HepG2 (cell line): ENCODE measurements around the gene ZBTB21. TPM values are rescaled to one million over a fixed set of nuclear protein-coding genes. Genes with fewer than 3 reads are reported as not detected.

Experiments used
- EED ChIP-seq: sonication (generic); formaldehyde crosslinking; IDR thresholded peaks from 2 replicates; pipeline ENCODE4 v1.5.0; 2020; ENCODE audit warnings: mild to moderate bottlenecking, missing genetic modification reagents
- ELF4 ChIP-seq: sonication (generic); formaldehyde crosslinking; IDR thresholded peaks from 2 replicates; pipeline ENCODE4 v1.5.0; 2020; ENCODE audit warnings: missing genetic modification reagents, mild to moderate bottlenecking, moderate library complexity, borderline replicate concordance
- MIER2 ChIP-seq: IDR thresholded peaks from 2 replicates; pipeline ENCODE4 v1.6.1; 2016; ENCODE audit warnings: missing biosample characterization, missing genetic modification reagents
- SCMH1 ChIP-seq: sonication (generic); formaldehyde crosslinking; IDR thresholded peaks from 2 replicates; pipeline ENCODE4 v1.9.0; 2021; ENCODE audit warnings: missing genetic modification reagents, mild to moderate bottlenecking, borderline replicate concordance
- SMC3 ChIP-seq: IDR thresholded peaks from 2 replicates; pipeline ENCODE4 v1.6.1; 2011; ENCODE audit warnings: low read length, improper control_type of control experiment
- THYN1 ChIP-seq: sonication (generic); formaldehyde crosslinking; IDR thresholded peaks from 2 replicates; pipeline ENCODE4 v1.8.1; 2023; ENCODE audit warnings: low read depth, mild to moderate bottlenecking, moderate library complexity, missing genetic modification reagents, borderline replicate concordance
- polyA plus RNA-seq, 8 experiments: library from polyadenylated mRNA; depleted of rRNA in 3 of 8; stranded (reverse) in 7 of 8; unstranded in 1 of 8; fragments of >200 nt; fragmentation: Illumina TruSeq in 4 of 8; extraction: Trizol in 4 of 8; gene quantifications; 2 replicates each; pipeline versions ENCODE4 v1.2.1 to v1.2.3, GENCODE V29; 2011 to 2016; ENCODE audit warnings: low read depth in 4 of 8, missing spikeins in 1 of 8, mixed read lengths in 1 of 8; ENCODE audit not compliant: insufficient read depth in 1 of 8
- total RNA-seq, 5 experiments: library from RNA; depleted of rRNA; stranded (reverse); fragments of >200 nt; fragmentation: Illumina TruSeq; extraction: Trizol; gene quantifications; 2 replicates each; pipeline ENCODE4 v1.2.3, GENCODE V29; 2016; ENCODE audit warnings: low read depth in 1 of 5
- TF ChIP-seq, protein P1 (sequence below): sonication (generic); formaldehyde crosslinking; IDR thresholded peaks from 2 replicates; pipeline ENCODE4 v1.4.0; 2020; ENCODE audit warnings: missing genetic modification reagents, borderline replicate concordance
- TF ChIP-seq, protein P2 (sequence below), 2 experiments: fragments of 450-650 bp in 1 of 2; sonication (generic) in 1 of 2; formaldehyde crosslinking in 1 of 2; IDR thresholded peaks; 2 replicates each; pipeline versions ENCODE4 v1.6.1 to v1.8.0; 2016 to 2022; ENCODE audit warnings: antibody characterized with exemption in 1 of 2, mild to moderate bottlenecking in 1 of 2, missing genetic modification reagents in 1 of 2
- TF ChIP-seq, protein P3 (sequence below): sonication (generic); formaldehyde crosslinking; IDR thresholded peaks from 2 replicates; pipeline ENCODE4 v1.9.0; 2021; ENCODE audit warnings: missing genetic modification reagents, mild to moderate bottlenecking, borderline replicate concordance

The ZBTB21 gene
- total and polyA plus RNA-seq, 2 of the 13 experiments (the other 11 are each of a cell fraction or from before 2014, with no cell fraction given): 4.5 to 6.1 TPM

DNA sequence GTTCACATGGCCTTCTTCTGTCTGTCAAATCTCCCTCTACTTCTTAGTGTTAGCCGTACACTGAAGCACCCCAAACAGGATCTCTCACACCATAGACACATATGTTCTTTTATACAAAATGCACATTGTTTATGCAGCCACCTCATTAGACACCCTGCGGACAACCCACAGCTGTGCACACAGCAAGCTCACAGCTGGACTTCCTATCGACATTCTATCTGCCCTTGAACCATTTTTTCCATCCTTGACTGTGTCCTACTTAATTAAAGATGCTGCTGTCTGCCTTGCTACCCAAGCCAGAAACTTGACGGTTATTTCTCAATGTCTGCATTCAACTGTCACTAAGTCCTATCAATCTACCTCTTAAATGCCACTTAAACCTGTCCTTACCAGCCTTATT is 3.2 kb upstream of the ZBTB21 start (continued):
- TF ChIP-seq, protein P1, sequence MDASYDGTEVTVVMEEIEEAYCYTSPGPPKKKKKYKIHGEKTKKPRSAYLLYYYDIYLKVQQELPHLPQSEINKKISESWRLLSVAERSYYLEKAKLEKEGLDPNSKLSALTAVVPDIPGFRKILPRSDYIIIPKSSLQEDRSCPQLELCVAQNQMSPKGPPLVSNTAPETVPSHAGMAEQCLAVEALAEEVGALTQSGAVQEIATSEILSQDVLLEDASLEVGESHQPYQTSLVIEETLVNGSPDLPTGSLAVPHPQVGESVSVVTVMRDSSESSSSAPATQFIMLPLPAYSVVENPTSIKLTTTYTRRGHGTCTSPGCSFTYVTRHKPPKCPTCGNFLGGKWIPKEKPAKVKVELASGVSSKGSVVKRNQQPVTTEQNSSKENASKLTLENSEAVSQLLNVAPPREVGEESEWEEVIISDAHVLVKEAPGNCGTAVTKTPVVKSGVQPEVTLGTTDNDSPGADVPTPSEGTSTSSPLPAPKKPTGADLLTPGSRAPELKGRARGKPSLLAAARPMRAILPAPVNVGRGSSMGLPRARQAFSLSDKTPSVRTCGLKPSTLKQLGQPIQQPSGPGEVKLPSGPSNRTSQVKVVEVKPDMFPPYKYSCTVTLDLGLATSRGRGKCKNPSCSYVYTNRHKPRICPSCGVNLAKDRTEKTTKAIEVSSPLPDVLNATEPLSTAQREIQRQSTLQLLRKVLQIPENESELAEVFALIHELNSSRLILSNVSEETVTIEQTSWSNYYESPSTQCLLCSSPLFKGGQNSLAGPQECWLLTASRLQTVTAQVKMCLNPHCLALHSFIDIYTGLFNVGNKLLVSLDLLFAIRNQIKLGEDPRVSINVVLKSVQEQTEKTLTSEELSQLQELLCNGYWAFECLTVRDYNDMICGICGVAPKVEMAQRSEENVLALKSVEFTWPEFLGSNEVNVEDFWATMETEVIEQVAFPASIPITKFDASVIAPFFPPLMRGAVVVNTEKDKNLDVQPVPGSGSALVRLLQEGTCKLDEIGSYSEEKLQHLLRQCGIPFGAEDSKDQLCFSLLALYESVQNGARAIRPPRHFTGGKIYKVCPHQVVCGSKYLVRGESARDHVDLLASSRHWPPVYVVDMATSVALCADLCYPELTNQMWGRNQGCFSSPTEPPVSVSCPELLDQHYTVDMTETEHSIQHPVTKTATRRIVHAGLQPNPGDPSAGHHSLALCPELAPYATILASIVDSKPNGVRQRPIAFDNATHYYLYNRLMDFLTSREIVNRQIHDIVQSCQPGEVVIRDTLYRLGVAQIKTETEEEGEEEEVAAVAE (CRISPR knock-in tag): no peak
- TF ChIP-seq, protein P2, sequence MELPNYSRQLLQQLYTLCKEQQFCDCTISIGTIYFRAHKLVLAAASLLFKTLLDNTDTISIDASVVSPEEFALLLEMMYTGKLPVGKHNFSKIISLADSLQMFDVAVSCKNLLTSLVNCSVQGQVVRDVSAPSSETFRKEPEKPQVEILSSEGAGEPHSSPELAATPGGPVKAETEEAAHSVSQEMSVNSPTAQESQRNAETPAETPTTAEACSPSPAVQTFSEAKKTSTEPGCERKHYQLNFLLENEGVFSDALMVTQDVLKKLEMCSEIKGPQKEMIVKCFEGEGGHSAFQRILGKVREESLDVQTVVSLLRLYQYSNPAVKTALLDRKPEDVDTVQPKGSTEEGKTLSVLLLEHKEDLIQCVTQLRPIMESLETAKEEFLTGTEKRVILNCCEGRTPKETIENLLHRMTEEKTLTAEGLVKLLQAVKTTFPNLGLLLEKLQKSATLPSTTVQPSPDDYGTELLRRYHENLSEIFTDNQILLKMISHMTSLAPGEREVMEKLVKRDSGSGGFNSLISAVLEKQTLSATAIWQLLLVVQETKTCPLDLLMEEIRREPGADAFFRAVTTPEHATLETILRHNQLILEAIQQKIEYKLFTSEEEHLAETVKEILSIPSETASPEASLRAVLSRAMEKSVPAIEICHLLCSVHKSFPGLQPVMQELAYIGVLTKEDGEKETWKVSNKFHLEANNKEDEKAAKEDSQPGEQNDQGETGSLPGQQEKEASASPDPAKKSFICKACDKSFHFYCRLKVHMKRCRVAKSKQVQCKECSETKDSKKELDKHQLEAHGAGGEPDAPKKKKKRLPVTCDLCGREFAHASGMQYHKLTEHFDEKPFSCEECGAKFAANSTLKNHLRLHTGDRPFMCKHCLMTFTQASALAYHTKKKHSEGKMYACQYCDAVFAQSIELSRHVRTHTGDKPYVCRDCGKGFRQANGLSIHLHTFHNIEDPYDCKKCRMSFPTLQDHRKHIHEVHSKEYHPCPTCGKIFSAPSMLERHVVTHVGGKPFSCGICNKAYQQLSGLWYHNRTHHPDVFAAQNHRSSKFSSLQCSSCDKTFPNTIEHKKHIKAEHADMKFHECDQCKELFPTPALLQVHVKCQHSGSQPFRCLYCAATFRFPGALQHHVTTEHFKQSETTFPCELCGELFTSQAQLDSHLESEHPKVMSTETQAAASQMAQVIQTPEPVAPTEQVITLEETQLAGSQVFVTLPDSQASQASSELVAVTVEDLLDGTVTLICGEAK (IDR thresholded peaks at IDR 0.05): no peak
- TF ChIP-seq, protein P2 (CRISPR knock-in tag; IDR thresholded peaks at IDR 0.05): no peak
- TF ChIP-seq SCMH1 (CRISPR knock-in tag) (no peak), EED (CRISPR knock-in tag) (no peak), SMC3 (no peak), MIER2 (CRISPR knock-in tag) (no peak), THYN1 (CRISPR knock-in tag) (no peak), ELF4 (CRISPR knock-in tag) (no peak)
- TF ChIP-seq, protein P3, sequence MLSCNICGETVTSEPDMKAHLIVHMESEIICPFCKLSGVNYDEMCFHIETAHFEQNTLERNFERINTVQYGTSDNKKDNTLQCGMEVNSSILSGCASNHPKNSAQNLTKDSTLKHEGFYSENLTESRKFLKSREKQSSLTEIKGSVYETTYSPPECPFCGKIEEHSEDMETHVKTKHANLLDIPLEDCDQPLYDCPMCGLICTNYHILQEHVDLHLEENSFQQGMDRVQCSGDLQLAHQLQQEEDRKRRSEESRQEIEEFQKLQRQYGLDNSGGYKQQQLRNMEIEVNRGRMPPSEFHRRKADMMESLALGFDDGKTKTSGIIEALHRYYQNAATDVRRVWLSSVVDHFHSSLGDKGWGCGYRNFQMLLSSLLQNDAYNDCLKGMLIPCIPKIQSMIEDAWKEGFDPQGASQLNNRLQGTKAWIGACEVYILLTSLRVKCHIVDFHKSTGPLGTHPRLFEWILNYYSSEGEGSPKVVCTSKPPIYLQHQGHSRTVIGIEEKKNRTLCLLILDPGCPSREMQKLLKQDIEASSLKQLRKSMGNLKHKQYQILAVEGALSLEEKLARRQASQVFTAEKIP: no peak
- TF ChIP-seq, all 625 proteins: peak for 0
